NCI-H2227 (cell line): ENCODE data around the gene SPOCK1.
A peak's percentile ranks its signal among the peaks of the same experiment; 100 is the strongest.

Source experiments
- DNase-seq: peaks from one replicate; lab custom pipeline; 2025; ENCODE audit not compliant: unreplicated experiment; lab: John Stamatoyannopoulos, UW

SPOCK1 gene

DNA sequence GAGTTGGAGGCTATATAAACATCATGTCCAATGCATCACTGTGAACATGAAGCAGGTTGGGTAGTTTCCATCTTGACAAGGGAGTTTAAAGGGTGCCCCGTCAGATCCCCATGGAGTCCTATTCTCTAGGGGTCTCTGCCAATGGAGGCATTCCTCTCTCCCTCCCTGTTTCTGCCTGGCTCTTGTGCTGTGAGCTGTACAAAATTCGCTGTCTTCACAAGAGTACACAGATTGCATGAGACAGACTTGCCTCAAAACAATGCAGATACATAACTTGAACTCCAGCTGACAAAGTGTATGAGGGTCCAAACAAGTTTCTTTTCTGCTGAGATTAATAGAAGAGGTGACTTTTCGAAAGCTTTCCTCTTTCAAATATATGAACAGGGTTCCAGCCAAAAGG is 165.2 kb downstream of the SPOCK1 start:
- DNase-seq: no peak

DNA sequence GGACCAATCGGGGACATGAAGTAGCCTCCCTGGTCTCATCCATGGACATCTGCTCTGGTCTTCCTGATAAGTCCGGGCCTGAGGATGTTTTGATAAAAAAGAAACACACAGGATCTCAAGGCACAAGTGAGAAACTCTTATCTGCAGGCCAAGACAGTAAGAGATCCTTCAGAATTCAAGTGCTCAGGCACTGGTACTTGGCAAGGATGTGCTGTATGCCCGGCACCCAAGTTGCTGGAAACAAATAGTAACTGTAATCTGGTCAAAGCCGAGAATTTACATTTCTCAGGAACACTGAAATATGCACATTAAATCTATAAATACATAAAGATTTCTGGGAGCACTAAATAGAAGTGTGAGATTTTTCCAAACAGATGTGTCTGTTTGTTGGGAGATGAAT is 165.7 kb downstream of the SPOCK1 start:
- DNase-seq: no peak

DNA sequence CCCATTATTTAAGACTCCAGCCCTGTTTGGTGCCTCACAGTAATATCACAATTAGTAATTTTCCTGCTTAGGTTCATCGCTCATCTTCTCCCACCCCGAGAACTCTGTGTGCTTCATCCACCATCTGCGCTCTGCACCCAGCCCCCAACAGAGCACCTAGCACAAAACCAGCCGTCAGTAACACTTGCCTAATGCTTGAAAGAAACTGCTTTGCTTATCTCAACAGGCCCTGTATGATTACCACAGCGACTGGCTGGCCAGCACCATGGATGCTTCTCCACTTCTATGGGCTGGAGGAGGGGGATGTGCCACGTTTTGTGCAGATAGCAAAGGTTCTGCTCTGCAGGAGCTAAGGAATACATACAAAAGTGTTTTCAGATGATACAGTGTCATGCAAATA is 166.8 kb downstream of the SPOCK1 start:
- DNase-seq: peak; percentile 9

DNA sequence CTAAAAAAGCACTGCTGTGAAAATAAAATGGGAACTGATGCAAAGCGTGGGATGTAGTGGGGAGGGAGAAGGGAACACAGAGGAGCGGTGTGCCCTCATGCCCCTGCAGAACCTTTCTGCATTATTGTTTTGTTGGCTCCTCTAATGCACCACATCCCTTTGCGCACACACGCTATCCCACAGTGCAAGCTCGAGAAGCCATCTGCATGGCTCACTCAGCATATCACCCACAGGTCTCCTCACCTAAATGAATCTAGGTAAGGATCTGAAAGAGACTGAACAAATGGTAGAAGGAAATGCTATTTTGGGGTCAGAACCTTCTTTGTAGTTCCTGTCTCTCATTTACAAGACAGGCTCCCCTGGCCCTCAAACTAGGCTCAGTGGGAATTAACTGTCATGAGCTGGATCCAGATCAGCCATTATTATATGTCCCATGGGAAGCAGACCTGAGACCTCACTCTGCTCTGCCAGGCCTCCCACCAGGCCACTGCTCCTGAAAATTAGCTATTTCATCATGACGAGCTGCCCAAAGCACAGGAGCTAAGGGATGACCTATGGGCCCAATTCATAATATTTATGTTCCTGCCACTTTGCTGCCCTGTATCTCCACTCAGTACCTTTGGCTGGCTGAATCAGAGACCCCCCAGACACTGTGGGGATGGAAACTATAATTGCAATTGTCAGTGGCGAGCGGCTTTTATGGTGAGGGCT is 169.4 kb downstream of the SPOCK1 start:
- DNase-seq: no peak

DNA sequence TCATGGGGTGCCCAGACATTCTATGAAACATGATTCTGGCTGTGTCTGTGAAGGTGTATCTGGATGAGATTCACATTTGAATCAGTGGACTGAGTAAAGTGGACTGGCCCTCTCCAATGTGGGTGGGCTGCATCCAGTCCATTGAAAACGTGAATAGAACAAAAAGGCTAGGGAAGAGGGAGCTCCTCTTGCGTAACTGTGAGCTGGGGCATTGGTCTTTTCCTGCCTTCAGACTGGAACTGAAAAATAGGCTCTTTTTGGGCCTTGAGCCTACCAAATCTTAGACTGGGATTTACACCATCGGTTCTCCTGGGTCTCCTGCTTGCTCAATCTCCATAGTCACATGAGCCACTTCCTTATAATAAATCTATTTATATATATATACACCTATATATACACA is 170.1 kb downstream of the SPOCK1 start:
- no peak for DNase-seq

DNA sequence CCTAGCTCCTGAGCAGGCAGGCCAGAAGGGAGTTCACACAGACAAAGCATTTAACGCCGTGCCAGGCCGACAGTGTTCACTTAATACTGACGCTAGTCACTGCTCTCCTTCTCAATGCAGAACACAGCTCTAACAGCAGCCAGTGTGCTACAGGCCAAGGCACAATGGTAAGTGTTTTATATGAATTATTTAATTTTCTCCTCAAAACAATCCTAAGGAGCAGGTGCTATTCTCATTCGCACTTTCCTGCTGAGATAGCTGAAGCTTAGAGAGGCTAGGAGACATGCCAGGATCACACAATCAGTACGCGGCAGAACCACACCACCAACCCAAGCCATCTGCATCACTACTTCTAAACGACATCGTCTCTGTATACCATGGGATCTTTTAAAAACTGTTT is 170.7 kb downstream of the SPOCK1 start:
- no peak for DNase-seq

DNA sequence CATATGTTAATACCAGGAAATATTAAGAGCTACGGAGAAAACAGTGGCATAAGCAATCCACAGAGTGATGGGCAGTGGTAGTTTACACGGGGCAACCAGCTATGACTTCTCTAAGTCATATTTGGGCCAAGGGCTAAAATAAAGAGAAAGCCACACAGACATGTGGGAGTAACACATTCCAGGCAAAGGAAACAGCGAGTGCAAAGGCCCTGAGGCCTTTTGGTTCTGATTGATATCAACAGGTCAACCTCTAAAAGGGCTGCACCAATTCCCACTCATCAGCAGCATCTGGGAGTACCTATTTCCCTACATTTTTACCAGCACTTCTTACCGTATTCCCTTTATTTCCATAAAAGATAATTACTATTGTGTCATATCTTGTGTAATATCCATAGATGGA is 173.4 kb downstream of the SPOCK1 start:
- DNase-seq: no peak

DNA sequence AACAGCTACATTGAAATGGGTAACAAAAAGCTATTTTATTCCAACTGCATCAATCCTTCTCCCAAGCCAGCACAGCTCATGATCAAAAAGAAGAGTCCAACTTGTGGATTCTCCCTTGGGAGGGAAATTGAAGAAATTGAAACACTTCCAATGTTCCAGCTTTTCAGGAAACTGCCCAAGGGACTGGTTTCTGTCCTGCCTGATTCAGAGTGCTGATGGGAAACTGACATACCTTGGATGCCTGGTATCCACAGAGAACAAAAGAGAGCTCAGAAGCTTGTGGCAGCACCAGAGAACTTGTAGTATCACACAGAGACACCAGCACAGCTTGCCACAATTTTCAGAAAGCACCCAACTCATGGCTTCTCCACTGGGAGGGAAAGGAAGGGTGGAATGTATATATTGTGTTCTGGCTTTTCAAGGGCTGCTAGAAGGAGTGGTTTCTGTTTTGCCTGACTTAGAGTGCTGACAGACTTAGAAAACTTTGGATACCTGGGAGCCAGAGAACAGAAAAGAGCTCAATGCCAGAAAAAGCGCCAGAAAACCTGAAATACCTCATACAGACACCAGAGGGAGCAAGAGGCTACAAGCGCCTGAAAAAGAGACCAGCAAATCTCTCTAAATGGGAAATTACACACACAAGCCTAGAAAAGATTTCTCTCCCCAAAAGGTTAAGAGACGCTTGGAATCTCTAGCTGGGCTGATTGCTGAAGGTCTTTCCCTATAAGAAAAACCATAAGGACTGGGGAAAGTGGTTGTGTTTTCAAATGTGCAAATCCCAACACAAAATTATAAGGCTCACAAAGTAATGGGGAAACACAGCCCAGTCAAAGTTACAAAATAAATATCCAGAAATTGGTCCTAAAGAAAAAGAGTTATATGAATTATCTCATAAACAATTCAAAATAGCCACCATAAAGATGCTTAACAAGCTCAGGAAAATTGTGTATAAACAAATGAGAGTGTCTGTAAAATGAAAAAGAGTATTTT is 178.8 kb downstream of the SPOCK1 start:
- peak; percentile 43 for DNase-seq

DNA sequence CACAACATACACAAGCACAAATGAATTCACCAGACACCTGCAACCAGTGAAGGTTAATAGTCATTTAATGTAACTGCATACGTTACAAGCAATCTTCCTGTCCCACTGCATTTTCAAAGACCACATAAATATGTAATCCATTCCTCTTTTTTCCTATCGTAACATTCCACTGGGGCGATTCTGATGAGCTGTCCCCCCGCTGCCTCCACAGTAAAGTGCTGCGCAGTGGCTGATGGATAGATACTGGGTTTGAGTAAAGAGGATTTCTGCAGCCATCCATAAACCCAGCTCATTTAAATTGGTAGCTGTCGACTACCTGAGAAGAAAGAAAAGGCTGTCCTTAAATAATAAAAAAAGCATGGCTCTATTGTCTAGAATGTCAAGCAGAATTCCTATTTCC is 181.1 kb downstream of the SPOCK1 start:
- no peak for DNase-seq

DNA sequence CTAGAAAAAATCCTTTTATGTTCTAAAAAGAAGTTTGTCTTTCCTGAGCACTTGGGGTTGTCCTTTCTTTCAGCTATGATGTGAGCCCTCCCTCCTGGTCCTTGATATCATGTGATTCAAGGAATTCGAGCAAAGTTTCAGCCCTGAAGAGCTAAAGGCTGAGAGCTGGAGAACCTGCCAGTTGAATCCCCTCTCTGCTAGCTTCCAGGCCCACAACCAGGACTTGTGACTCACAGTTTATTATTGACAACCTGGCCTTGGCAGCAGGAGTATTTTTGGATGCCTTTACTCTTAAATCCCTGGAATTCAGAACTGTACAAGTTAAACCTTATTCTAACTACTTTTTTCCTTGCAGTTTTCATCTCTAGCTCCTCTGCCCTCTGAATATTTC is 182.8 kb downstream of the SPOCK1 start:
- no peak for DNase-seq

DNA sequence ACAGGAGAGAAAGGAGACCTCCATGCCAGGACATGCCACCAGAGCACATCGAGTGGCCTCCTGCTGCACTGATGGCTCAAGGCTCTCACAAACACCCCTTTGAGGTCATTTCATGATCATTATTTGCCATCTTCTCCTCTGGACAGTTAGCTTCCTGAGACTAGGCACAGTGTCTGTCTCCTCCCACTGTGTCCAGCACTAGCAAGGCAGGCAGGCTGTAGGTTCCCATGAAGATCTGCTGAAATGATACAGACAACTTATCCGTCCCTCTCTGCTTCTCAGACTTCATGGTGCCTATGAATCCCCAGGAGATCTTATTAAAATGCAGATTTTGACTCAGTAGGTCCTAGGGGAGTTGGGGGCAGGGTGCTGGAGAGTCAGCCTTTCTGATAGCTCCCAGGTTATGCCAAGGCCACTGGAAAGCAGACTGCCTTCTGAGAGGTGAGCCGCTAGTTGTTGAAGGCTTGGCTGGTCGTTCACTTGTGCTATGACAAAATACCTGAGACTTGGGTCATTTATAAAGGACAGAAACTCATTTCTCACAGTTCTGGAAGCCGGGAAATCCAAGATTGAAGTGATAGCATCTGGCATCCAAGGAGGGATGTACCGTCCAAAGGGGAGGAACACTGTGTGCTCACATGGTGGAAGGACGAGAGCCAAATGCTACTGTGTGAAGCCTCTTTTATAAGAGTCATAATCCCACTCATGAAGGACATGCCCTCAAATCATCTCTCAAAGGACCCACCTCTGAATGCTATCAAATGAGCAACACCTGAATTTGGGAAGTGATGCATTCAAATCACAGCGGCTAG is 183.4 kb downstream of the SPOCK1 start:
- DNase-seq: no peak

DNA sequence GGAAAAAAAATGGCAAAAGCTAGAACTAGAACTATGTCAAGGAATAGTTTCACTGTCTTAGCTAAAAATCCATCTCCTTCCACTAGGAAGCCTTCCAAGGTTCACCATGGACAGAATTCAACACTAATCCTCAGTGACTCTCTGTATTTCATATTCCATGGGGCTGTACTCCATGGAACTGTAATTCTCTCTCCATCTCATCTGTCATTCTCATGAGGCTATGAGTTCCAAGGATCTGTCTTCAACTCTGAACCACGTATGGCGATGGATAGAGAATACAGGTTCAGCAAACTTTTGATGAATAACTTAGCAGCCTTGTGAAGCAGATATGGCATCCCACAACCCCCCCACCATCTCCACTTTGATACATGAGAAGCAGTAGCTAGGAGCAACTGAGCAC is 184.0 kb downstream of the SPOCK1 start:
- no peak for DNase-seq

DNA sequence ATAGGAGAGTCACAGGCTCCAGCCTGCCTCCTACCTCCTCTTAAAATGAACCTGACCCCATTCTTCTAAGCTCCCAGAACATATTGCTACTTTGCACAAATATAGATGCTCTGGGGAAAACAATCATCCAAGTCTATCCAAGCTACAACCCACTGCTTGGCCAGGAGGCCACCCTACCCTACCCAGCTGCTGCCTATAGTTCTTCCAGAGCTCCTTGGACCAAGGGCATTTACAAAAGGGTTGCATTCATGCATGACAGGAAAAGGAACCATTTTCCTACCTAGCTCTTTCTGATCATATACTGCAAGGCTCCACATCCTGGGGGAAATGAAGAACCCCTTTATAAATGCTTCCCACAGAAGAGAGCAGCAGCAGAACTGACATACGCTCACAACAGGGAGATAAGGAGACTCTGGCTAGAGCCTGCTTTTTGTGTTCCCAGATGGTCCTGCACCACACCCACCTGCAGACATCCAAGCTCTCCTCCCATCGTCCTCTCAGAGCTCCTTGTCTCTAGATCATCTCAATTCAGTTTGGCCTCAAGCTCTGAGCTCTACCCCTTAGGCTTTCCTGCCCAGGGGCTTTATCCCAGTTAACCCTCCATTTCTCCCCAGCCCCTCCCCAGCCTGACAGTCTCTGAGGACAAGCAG is 185.5 kb downstream of the SPOCK1 start:
- DNase-seq: no peak

DNA sequence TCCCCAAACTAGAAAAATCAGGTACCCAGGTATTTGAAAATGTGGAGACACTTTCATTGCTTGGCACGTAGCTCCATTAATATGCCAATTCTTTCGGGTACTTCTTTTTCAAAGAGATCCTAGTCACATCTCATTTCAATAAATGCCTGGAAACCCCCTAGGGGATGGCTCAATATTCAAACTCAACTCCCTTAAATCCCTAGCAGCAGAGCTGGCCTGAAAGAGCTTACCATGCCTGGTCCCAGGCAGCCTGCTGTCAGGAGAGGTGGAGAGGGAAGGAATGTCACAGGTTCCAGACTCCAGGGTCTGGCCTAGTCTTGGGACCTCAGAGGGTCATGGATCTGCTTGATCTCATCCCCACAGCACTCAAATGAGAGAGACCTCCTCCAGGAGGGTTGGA is 187.1 kb downstream of the SPOCK1 start:
- DNase-seq: no peak

DNA sequence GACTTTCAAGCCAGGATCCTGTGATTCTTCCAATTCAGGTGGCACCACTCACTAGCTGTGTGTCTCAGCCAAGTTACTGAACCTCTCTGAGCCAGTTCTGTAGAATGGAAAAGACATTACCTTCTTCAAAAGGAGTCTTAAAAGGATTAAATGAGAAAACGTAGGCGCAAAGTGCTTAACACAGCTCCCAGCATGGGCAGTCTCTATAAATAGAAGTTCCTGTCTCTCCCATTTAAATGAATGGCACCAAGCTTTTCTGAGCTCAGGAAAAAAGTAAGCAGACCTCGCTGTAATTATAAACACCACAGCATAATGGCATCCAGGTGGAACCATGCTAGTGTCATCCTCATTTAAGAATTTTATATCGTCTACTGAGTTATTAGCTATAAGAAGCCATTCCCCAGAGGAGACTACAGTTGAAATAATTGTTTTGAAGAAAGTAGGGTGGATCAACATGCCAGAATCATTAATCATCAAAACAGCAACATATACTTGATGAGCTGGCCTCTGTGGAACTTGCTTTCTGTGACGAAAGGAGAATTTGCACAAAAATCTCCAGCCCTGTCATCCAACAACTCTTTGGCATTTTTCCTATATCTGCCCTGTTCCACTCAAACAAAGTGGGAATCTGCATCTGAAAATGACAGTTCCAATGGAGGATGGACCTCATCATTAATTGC is 188.9 kb downstream of the SPOCK1 start:
- peak; percentile 2 for DNase-seq

DNA sequence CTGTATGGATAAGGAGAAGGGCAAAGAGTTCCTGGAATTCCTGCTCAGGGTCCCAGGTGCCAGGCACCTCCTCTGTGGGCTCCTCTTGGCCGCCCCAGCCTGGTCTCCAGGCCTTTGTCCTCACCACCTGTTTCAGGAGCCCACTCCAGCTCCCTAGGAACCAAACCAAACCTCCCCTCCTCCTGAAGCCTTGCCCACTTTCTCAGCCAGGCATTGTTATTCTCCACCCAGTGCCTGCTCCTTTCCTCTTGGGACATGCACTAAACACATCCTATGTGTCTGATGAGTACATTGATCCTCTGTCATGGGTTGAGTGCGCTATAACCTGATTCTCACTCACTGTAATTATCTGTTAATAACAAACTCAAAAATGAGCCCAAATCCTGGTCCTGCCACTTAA is 189.8 kb downstream of the SPOCK1 start:
- no peak for DNase-seq

DNA sequence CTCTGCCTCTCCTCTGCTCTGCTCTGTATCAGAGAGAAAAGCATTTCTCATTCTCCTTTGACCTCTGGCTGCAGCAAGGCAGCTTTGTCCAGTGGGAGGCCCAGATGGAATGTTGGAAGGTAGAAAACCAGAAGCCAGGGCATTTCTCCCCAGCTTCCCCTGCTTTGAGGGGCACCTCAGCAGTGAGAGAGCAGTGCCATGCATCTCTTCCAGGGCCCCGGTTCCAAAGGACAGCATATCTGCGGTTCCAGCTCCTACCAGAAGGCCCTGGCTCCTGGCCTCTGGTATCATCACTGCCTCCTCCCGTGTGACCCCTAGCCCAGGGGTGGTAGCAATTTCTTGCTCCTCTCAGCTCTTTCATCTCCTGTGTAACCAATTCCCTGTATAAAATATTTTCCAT is 190.8 kb downstream of the SPOCK1 start:
- no peak for DNase-seq

DNA sequence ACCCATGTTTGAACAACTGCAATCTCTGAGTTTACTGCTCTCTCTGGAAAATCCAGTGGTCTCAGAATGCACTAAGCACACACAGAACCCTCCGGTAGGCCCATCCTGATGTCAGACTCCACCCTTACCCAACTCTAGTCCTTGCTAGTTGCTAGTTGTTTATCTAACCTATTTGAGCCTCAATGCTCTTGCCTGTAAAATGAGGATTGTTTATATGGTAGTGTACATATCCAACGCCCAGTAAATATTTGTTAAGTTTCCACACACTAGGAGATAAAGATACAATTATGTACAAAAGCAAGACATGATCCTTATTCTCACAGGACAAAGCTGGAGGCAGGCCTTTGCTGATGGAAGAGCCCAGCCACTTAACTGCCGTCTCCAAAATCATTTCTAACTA is 192.2 kb downstream of the SPOCK1 start:
- no peak for DNase-seq

DNA sequence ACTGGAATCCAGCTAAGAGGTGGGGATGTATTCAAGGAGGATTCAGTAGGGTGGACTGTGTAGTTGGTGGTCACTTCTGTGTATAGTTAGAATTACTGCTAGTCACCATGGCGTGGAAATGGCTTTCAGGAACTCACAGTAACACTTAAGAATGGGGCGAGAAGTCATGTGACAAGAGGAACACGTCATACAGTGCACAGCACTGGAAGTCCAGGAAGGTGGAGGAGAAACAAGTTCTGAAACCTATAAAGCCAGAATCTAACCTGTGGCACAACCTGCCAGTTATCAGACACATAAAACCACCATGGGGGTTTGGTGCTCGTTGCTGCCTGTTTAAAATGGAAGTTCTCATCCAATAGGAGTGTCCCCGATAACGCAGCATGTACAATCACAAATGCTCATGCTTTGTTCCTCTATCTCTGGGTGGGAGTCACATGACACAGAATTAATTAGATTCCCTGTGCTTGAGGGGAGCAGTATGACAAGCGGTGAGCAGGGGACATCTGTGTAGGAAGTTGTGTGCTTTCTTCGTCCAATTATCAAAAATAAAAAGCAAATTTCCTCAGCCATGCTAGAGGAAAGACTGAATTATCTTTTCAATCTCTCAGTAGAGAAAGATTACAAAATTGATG is 193.0 kb downstream of the SPOCK1 start:
- DNase-seq: no peak
